Colon (tissue), 2 donors: ENCODE measurements around the gene BTBD2.

Experiments used
- FAIRE-seq: peaks from 2 replicates; lab custom pipeline; 2012; peaks lifted over from hg19 to GRCh38; lab: Jason Lieb, UNC
- donor health status: control.
- donor health status: control.

The BTBD2 gene

GRCh38 chr19:2050991-2051772 is 35.7 kb upstream of the BTBD2 start, which contains the start of gene MKNK2:
Gene MKNK2, minus strand, starts transcription at chr19:2051244. Its CDS starts 393 bp downstream, at chr19:2050851.
- FAIRE-seq: no peak

GRCh38 chr19:2050349-2050990 is 35.0 kb upstream of the BTBD2 start:
- FAIRE-seq: no peak

- no peak for FAIRE-seq
These were observed 34.3 kb upstream of the BTBD2 start for GRCh38 chr19:2049741-2050348.

- FAIRE-seq: no peak
These were observed 33.6 kb upstream of the BTBD2 start for GRCh38 chr19:2048959-2049740.

- FAIRE-seq: no peak
These were observed 32.8 kb upstream of the BTBD2 start for GRCh38 chr19:2048104-2048958.

- FAIRE-seq: no peak
These were observed 32.1 kb upstream of the BTBD2 start for GRCh38 chr19:2047449-2048103.

GRCh38 chr19:2047076-2047448 is 31.5 kb upstream of the BTBD2 start:
- FAIRE-seq: no peak

GRCh38 chr19:2046046-2046907 is 30.8 kb upstream of the BTBD2 start:
- no peak for FAIRE-seq

GRCh38 chr19:2045501-2046045 is 30.1 kb upstream of the BTBD2 start:
- FAIRE-seq: no peak

- FAIRE-seq: no peak
These were observed 29.4 kb upstream of the BTBD2 start for GRCh38 chr19:2044709-2045500.

GRCh38 chr19:2043961-2044708 is 28.6 kb upstream of the BTBD2 start:
- FAIRE-seq: no peak

- FAIRE-seq: no peak
These were observed 27.7 kb upstream of the BTBD2 start for GRCh38 chr19:2043251-2043641.

GRCh38 chr19:2042485-2043250 is 27.2 kb upstream of the BTBD2 start:
- FAIRE-seq: no peak

GRCh38 chr19:2041683-2042484 is 26.4 kb upstream of the BTBD2 start:
- FAIRE-seq: no peak

- no peak for FAIRE-seq
These were observed 25.8 kb upstream of the BTBD2 start for GRCh38 chr19:2041433-2041682.

GRCh38 chr19:2040647-2041432 is 25.3 kb upstream of the BTBD2 start:
- no peak for FAIRE-seq
